8988T (cell line): ENCODE measurements around the gene TEX9.
"Not testable (repeated sequence)": the region's sequence is repeated elsewhere in the genome, so short reads cannot be mapped to it uniquely, and the experiment has no call there.

Experiments
- DNase-seq: peaks from one replicate; pipeline ENCODE4 v3.0.0; 2011

The TEX9 gene

DNA sequence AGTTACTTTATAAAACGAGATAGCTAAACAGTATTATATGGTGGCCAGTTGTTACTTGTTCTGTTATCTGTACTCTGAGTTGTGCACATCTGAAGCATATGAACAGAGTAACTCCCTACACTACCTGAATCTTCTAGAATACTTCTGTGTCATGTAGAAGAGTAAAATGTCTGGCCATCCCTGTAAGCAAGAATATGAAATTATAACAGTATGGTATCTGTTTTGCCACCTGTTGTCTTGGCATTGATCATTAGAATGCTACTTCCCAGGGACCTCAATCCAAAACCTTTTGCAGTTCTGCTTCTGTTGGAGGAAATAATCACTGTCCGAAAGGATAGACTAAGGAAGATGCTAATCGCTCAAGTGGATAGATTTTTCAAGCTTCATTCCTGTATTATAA lies 1.9 kb downstream of the TEX9 start:
- DNase-seq, result no peak

DNA sequence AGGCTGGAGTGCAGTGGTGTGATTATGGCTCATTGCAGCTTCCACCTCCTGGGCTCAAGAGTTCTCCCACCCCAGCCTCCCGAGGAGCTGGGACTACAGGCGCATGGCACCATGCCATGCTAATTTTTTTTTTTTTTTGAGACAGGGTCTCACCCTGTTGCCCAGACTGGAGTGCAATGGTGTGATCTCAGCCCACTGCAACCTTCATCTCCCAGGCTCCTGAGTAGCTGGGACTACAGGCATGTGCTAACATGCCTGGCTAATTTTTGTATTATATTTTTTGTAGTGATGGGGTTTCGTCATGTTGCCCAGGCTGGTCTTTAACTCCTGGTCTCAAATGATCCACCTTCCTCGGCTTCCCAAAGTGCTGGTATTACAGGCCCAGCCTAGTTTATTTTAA lies 4.0 kb downstream of the TEX9 start:
- DNase-seq, result no peak

DNA sequence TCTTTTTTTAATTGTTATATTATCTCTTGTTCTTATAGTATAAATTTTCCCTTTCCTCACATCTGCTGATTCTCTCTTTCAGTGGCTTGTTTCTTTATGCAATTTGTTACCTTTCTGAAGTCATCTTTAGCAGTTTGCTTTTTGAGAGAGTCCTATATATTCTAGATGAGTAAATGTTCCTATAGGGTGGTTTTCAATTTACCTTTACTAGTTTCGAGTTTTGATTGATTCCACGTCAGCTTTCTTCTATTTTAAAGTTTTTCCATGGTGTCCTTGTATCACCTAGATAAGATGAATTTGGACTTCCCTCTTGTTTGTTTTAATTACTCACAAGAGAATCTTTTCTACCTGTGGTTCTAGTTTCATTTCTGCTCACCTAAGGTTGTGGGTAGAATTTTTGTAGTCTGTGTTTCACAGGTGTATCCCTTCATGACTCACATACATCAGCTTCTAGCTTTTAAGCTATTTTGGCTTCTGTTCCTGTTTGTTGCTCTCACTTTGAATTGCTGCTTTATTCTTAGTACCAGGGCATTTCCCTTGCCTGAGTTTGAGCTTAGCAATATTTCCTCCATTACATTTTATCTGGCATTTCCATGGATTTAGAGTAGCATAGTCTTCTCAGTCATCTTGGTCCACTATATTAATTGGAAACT lies 6.4 kb downstream of the TEX9 start:
- DNase-seq, result no peak

DNA sequence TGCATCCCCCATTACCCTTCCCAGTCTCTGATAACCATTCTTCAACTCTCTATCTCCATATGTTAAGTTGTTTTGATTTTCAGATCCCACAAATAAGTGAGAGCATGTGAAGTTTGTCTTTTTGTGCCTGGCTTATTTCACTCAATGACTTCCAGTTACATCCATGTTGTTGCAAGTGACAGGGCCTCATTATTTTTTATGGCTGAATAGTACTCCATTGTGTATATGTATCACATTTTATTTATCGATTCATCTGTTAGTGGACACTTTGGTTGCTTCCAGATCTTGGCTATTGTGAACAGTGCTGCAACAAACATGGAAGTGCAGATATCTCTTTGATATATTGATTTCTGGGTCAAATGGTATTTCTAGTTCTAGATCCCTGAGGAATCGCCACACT lies 9.5 kb downstream of the TEX9 start:
- DNase-seq, result not testable (repeated sequence)

DNA sequence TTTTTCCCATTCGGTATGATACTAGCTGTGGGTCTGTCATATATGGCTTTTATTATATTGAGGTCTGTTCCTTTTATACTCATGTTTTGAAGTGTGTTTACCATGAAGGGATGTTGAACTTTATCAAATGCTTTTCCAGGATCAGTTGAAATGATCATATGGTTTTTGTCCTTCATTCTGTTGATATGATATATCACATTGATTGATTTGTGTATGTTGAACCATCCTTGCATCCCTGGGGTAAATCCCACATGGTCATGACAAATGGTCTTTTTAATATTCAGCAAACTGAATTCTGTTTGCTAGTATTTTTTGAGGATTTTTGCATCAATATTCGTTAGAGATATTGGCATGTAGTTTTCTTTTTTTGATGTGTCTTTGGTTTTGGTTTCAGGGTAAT lies 12.6 kb downstream of the TEX9 start:
- not testable (repeated sequence) for DNase-seq

DNA sequence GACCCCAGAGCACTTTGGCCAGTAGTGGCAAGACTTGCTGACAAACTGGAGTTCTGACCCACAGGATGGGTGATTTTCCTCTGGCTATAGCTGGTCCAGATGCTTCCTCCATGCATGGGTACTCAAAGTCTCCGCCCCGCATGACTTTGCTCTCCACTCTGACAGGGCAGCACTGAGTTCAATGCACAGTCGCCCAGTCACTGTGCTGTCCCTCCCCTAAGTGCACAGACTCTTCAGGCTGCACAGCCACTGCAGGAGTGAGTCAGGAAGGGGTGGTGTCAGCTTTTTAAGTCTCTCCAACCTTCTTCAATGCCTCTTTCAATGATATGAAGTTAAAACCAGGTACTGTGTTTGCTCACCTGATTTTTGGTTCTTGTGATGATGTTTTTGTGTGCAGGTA lies 17.8 kb downstream of the TEX9 start:
- DNase-seq, result no peak

DNA sequence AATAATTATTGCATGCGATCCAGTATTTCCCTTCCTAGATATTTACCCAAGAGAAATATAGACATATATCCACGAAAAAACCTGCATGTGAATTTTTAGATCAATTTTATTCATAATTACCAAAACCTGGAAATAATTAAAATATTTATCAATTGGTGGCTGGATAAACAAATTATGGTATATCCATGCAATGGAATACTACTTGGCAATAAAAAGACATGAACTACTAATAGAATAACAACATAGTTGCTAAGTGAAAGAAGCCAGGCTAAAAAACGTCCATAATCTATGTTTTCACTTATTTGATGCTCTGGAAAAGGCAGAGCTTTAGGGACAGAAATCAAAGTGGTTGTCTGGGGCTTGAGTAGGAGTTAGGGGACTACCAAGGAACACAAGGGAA lies 20.7 kb downstream of the TEX9 start:
- DNase-seq, result no peak

DNA sequence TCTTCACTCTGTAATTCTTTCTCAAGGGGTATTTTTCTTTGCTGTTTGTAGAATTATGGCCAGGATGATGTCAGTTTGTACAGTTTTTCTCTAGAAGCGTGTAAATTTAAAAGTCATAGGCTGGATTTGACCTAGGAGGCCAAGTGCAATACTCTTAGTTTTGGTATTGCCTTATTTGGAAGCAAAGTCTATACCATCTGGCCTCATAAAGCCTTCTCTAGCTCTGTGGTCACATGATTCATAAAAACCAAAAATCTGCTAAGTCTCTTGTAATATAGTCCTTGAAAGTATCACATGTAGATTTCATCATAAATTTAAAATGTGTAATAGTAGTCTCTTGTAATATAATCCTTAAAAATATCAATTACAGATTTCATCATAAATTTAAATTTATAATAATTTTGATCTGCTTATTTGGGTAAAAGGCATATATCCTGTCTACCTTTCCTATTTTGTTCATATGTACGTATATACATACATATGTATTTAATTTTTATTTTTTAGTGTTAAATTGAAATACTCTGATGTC lies 25.6 kb downstream of the TEX9 start:
- no peak for DNase-seq

DNA sequence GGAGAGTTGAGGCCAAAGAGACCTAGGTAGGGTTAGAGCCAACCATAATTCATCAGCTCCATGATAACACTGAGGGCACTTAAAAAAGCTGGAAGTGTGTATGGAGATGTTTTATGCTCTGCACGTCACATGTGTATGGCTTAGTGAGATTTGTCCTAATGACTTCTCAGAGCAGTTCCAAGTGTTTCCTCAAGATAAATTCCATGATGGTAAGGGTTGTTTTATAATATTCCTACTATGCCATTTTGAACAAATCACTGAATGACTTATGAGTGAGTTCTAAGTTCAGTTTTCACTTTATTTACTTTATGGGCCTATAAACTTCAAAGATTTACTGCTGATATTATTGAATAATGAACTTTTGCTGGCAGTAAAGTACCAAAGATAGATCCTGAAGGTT lies 28.1 kb downstream of the TEX9 start:
- DNase-seq, result no peak

DNA sequence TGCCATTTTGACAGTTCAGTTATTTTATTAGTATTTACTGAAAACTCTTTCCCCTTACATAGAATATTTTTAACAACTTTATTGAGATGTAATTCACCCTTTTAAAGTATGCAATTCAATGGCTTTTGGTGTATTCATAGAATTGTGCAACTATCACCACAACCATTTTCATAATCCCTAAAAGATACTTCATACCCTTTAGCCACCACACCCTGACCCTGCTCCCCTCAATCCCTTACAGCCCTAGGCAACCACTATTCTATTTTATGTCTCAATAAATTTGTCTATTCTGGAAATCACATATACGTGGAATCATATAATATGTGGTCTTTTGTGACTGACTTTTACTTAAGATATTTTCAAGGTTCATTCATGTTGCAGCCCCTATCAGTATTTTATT lies 29.7 kb downstream of the TEX9 start:
- no peak for DNase-seq

DNA sequence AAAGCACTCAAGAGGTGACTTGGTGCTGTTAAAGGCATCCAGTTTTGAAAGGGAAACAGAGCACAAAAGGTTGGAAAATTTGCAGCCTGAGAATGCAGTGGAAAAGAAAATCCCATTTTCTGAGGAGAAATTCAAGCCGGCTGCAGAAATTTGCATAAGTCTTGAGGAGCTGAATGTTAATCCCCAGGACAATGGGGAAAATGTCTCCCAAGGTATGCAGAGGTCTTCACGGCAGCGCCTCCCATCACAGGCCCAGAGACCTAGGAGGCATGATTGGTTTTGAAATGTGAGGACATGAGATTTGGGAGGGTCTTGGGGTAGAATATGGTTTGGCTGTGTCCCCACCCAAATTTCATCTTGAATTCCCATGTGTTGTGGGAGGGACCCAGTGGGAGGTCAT lies 32.1 kb downstream of the TEX9 start:
- DNase-seq, result not testable (repeated sequence)

DNA sequence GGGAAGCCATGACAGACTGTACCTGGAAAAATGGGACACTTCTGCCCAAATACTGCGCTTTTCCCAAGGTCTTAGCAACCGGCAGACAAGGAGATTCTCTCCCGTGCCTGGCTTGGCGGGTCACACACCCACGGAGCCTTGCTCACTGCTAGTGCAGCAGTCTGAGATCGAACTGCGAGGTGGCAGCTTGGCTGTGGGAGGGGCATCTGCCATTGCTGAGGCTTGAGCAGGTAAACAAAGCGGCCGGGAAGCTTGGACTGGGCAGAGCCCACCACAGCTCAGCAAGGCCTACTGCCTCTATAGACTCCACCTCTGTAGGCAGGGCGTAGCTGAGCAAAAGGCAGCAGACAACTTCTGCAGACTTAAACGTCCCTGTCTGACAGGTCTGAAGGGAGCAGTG lies 34.0 kb downstream of the TEX9 start:
- not testable (repeated sequence) for DNase-seq

DNA sequence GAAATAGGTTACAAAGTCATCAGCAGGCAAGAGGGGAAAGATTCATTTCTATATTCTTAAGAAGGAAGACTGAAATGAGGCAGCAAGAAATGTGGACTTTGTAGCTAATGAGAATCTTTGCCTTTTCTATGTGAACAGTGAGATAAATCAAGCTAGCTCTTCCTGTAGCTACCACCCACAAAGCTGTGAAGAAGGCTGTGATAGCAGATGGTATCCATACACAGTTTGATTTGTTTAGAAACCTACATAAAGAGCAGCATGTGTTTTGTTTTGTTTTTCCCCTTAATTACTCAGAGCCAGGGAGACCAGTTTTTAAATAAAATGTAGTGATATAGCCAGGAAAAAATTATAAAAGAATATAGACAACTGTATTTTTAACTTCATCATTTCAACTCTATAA lies 45.5 kb downstream of the TEX9 start:
- no peak for DNase-seq

DNA sequence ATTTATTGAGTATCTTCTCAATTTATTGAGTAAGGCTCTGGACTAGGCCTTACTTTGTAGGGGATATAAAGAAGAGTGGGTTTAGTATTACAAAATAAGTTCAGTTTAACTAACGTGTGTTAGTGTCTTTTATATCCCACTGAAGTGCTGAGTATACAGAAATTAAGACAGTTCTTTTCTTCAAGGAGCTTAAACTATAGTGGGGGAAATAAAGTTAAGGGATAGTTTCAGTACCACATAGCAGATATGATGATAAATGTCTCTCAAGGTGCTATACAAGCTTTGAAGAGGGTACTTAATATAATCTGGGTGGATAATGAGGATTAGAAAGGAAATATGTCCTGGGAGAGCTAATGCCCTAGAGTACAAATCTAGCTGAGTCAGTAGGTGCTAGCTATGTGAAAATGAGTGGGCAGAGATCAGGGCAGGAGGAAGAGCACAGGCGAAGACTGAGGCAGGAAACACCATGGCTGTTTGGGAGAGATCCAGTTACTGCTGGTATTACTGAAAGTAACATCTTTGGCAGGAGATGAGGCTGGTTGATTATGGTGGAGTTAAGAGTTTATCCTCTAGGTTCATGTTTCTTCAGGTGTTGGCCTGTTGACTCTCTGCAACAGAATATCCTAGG lies 46.0 kb downstream of the TEX9 start:
- DNase-seq, result no peak

DNA sequence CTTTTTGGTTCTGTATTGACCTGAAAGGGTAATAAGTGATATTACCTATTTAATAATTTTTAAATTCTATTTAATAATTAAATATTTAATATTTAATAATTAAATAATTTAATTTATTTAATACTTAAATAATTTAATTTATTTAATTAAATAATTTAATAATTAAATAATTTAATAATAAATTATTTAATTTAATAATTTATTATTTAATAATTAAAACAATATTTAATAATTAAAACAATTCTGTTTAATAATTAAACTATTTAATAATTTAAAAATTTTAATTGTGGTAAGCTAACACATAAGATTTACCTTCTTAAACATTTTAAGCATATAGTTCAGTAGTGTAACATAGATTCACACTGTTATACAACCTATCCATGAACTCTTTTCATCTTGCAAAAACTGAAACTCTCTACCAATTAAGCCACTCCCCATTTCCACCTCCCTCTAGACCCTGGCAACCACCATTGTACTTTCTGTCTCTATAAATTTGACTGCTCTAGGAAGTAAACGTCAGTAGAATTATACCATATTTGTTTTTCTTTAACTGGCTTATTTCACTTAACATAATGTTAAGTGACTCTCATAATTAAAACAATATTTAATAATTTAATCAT lies 48.0 kb downstream of the TEX9 start:
- not testable (repeated sequence) for DNase-seq

DNA sequence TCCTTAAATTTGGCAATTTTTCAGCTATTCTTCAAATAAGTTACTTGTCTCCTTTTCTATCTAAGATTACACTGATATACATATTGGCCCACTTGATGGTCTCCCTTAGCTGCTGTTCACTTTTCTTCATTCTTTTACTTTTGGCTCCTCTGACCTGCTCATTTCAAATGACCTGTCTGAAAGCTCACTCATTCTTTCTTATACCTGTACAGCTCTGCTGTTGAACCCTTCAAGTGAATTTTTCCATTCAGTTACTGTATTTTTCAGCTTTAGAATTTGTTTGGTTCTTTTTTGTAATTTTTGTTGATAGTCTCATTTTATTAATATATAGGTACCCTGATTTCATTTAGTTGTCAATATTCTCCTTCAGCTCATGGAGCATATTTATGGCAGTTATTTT lies 60.0 kb downstream of the TEX9 start:
- no peak for DNase-seq

DNA sequence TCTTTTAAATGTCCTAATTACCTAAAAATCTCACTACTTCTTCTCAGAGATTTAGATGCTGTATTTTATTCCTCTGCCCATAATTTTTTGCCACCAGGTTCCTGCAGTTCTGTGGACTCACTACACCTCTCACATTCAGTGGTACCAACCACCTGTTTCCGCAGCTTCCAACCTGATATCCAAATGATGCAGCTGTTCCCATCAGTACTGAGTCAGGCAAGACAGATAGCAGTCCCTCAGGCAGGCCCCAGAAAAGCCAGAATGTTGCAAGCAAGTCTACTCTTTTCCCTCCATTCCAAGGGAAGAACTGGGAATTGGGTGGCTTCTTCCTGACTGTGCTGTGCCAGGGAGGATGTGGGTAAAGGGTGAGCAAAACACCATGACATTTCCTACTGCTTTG lies 60.8 kb downstream of the TEX9 start:
- DNase-seq, result no peak

DNA sequence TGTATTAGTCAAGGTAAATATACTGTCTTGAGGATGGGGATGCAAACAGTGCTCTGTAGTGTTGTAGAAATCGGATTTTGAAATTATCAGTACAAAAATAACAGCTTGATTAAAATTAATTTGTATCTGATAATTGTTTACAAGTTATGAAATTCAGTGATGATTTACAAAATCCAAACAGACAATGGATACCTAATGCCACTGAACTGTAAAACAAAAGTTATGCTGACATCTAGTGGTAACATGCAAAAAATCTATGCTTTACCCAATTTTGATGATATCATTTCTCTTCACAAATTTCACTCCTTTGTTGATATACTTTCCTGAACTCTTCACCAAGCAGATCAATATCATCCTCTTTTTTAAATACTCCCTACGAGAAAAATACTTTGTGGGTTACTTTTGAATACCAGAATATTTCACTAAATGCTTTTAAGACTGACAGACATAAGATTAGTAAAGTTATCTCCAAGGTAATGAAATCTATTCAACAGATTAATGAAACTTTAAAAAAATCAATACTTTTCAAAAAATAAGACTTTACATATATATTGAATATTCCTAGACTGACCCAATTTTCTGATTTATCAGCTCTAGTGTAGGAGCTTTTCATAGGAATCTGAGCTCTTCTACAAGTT lies 63.7 kb downstream of the TEX9 start:
- DNase-seq, result no peak

DNA sequence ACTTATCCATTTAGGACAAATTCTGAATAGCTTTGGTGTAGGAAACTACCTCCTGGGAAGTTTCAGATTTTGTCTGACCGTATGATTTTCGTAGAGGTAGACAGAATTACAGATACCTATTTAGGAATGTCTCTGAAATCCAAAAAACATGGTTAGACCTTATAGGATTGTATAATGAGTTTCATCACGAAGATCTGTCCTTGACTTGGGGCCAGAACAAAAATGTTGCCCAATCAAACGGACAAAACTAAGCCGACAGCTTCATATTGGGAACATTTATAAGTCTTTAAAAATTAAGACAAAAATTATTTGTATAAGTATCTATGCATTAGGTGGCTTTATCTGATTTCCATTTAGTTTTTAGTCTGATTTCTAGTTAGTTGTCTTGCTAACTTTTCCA lies 67.1 kb downstream of the TEX9 start:
- DNase-seq, result no peak

DNA sequence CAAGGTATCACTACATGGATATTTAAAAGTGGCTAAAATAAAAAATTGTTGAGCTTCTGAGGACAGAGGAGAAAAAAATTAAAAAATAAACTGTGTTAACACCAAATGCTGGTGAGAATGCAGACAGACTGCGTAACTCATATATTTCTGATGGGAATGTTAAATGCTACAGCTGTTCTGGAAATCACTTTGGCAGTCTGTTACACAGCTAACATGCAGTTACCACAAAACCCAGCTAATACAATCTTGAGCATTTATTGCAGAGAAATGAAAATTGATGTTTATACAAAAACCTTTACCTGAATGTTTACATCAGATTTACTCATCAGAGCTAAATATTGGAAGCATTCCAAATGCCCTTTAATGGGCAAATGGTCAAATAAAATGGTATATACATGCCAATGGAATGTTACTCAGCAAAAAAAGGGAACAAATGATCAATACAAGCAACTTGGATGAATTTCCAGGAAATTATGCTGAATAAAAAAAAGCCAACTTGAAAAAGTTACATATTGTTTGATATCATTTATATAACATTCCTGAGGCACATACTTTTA lies 75.1 kb downstream of the TEX9 start:
- DNase-seq, result no peak

DNA sequence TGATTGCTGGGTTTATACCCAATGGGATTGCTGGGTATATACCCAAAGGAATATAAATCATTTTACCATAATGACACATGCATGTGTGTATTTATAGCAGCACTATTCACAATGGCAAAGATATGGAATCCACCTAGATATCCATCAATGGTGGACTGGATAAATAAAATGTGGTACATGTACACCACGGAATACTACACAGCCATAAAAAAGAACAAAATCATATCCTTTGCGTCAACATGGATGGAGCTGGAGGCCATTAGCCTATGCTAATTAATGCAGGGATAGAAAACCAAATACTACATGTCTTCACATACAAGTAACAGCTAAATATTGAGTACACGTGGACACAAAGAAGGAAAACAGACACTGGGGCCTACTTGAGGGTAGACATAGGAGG lies 77.1 kb downstream of the TEX9 start:
- DNase-seq, result no peak

DNA sequence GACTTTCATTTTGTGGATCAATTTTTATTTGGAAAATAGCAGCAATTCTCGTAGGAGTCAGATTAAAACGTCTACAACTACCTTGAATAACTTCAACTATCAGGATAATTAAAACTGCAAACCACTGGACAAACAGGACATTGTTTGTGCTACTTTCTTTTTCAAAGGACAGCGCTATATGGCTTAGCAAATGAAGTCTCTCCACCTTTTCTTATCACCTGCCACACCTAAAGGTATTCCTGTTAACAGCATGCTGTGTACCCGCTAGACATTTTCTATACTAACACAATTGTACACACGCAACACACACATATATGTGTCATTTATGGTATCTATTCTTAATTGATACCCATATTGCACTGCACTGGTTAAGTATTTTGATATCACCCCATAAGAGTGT lies 80.5 kb downstream of the TEX9 start:
- no peak for DNase-seq

DNA sequence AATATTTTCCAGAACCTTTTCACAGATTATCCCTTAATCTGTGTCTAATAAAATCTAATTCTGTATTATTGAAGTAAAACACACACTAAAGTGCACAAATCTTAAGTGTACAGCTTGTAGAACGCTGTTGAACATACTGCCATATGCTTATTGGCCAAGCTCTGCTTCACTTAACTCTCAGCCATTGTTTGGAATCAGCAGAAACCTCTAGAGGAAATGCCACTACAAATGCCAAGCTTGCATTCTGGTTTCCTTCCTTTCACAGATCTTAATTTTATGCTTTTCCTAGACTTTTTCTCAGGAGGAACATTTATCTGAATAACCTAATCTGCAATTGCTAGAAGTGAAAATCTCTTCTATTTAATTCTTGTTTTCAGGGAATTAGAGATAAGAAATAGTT lies 89.6 kb downstream of the TEX9 start:
- DNase-seq, result no peak

DNA sequence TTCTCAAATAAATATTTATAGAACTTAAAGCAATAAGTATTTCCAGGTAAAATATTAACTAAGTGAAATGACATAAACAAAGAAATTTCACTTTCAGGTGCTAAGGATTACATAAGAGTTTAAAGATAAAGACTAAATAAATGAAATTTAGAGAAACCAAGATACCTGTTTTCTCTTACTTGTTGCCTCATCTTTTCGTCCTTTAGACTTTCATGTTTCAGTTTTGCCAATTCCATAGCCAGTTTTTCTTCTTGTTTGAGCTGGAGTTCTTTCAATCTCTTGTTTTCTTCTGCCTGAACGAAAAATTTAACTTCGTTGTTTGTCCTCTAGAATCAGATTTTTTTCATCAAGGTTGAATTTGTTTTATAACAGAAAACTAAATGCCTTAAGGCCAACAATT lies 91.0 kb downstream of the TEX9 start:
- no peak for DNase-seq
